ENCODE results near the gene CD274.
A peak's percentile ranks its signal among the peaks of the same experiment; 100 is the strongest.
"Not testable (repeated sequence)": the region's sequence is repeated elsewhere in the genome, so short reads cannot be mapped to it uniquely, and the experiment has no call there.

The CD274 gene

DNA sequence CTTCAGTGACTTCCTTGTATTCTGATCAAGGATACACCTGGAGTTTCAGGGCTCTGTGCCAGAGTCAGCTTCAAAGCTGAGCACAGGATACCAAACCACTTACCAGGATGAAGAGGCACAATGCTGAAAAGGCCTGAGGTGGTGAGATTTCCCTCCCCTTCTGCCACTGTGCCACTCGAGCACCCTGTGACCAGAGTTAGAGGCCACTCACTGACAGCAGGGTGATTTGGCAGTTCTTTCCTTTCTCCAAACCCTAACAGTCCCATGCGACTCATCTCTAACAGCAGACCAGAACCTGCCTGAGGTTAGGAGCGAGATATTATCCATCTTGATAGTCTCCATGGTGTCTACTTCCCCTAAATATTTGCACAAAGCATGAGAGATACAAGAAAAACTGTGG lies 14.4 kb upstream of the CD274 start:
- DNase-seq, result peak; percentile 26 to 66
- TF ChIP-seq GATA1 (IDR thresholded peaks at IDR 0.05; ENCODE audit: low read depth, low read length) (no peak), POLR2A (IDR thresholded peaks at IDR 0.05; ENCODE audit: low read length) (no peak)

DNA sequence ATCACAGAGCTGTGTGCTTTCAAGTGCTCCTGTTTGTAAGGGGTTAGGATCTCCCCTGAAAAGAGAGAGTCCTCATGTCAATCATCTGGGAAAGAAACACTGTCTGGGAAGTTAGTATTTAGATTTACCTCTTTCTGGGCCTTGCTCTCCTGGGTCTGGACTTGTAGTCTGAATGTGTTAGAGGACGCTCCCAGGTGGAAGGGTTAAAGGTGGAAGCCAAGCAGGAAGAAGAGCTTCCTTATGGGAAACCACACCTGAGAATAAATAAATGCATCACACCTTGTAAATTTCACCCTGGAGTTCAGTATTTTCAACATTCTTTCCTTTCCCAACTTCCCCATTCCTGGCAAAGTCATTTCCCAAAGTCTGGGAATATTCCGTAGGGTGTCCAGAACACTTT lies 13.9 kb upstream of the CD274 start:
- TF ChIP-seq GATA1 (IDR thresholded peaks at IDR 0.05; ENCODE audit: low read depth, low read length) (no peak), POLR2A (IDR thresholded peaks at IDR 0.05; ENCODE audit: low read length) (no peak)
- DNase-seq, result no peak

DNA sequence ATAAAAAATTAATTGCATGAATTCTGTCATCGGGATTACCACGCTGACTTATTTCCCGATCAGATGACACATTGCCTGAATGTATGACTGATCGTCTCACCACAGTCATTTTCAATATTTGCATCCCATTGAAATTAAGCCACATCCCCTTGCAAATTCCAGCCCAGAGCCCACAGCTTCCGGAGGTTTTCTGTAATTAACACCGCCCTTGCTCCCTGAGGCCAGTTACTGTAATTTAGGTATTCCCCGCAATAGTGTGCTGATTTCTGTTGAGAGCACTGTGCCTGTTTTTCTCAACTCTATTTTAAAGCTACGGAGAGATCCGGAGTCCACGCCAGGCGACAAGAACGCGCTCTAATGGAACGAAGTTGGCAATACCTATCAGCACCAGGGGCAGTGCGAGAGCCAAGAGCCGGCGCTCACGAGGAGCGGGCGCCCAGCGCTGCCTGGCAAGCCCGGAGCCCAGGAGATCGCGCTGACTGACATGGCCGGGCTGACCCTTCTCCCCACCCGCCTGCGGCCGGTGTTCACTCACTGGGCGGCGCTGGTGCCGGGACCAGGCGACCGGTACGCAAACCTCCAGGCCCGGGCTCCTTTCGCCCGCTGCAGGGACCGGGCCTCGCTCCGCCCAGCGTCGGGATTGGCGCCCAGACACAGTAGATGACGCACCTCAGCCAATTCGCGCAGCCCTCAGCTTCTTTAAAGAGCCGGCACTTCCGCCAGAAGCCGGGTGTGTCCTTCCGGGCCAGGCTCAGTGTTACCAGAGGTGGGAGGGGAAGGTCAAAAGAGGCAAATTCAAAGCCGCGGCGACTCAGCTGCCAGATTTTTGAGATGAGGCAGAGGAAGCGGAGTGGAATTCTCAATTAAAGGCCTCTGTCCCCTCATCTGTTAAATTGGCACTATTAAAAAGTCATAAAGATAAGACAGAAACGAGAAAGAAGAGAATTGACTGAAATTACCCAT lies 12.8 kb upstream of the CD274 start, which contains the start of gene PLGRKT:
PLGRKT (minus strand) TSS at position 672 of the 963 bp plus-strand sequence. CDS start 5,948 bp downstream, outside the sequence.
- TF ChIP-seq POLR2A (IDR thresholded peaks at IDR 0.05; ENCODE audit: low read length), result peak; percentile 95
- TF ChIP-seq GATA1 (IDR thresholded peaks at IDR 0.05; ENCODE audit: low read depth, low read length), result no peak
- peak; percentile 93 to 94 for DNase-seq

DNA sequence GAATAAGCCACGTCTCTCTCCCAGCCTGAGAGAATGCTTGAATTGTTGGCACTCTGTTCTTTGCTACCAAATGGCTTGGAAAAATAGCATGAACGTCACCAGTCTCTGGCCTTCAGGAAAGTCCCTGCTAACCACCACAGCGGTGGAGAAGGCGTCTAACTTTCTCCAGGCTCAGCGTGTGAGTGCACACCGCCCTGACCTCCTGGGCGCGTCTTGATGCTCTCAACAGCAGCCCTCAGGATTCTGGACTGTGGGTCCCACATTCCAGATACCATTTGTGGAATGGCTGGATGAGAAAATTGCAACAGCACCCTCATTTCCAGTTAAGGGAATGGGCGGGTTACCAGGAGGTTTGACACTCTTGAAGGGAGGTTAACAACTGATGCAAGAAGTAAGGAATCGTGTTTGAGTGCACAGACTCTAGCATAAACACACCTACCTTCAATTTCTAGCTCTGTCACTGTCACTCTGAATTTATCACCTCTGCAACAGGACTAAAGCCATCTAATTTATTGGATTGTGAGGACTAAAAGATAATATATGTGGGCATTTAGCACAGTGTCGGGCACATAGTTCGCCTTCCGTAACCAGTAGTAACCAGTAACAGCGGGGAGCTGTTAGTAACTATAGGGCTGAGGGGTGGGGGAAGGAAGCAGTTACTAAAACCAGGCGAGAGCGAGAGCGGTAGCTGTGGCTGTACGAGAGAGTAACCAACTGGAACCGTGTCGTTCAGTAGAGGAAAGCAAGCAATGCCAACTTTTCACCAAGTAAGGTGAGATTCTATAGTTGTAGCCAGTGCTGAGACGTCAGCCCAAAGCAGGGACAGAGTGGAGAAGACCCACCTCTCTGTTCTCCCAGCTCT lies 11.8 kb upstream of the CD274 start:
- TF ChIP-seq POLR2A (IDR thresholded peaks at IDR 0.05; ENCODE audit: low read length), result no peak
- TF ChIP-seq GATA1 (IDR thresholded peaks at IDR 0.05; ENCODE audit: low read depth, low read length), result no peak
- DNase-seq, result no peak

DNA sequence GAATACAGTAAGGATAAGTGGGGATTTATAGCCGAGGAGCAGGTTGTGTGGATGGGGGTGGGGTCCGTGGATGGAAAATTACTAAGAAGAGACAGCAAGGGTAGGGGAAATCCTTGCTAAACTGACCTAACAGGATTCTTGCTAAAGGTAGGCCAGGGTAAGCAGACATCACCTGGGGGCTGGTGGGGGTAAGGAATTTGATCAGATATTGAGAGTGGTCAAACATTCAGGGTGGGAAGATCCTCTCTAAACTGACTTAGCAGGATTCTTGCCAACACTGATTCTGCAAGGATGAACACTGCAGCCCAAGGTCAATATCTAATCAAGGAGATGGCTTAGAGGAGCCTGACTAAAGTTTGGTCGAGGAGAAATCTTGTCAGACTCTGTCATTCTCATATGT lies 9.9 kb upstream of the CD274 start:
- TF ChIP-seq POLR2A (IDR thresholded peaks at IDR 0.05; ENCODE audit: low read length) (no peak), GATA1 (IDR thresholded peaks at IDR 0.05; ENCODE audit: low read depth, low read length) (no peak)

DNA sequence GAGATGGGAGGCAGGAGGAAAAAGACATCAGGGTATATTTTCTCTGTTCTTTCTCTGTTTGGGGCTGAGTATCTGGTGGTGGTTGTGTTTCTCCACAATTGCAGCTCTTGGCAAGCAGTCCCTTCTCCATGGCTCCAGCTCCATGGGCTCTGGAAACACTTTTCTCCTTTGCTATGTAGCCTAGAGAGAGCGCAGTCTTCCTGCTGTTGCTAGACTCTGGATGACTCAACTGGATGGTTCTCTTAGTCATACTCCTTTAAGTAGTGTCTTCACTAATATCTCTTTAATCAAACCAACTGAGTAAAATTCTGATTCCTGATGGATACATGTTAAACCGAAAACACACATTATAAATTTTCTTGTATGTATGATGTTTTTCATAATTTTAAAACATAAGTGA lies 9.3 kb upstream of the CD274 start:
- peak in 1 of 2 experiments; percentile 16 for DNase-seq
- no peak for TF ChIP-seq GATA1 (IDR thresholded peaks at IDR 0.05; ENCODE audit: low read depth, low read length)
- TF ChIP-seq POLR2A (IDR thresholded peaks at IDR 0.05; ENCODE audit: low read length), result no peak

More for the DNA sequence above, 9.9 kb upstream of the CD274 start:
- no peak for DNase-seq

DNA sequence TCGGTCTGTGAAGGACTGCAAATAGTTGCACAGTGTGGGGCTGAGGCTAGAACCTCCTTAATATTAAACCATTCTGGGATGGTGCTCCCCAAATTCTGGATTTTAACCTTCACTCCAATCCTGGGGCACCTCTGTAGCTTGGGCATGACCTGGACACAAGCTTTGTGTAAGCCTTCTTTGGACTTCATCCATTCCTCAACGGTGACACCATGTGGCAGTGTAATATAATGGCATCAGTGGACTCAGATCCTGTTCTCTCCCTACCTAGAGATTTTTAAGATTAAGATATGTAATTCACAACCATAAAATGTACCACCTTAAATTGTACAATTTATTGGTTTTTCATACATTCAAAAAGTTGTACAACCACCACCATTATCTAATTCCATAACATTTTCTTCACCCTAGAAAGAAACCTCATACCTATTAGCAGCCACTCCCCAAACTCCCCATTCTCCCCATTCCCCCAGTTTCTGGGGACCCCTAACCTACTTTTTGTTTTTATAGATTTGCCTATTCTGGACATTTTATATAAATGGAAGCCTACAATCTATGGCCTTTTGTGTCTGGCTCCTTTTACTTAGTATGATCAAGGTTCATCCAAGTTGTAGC lies 7.8 kb upstream of the CD274 start:
- DNase-seq, result peak; percentile 62 to 73

DNA sequence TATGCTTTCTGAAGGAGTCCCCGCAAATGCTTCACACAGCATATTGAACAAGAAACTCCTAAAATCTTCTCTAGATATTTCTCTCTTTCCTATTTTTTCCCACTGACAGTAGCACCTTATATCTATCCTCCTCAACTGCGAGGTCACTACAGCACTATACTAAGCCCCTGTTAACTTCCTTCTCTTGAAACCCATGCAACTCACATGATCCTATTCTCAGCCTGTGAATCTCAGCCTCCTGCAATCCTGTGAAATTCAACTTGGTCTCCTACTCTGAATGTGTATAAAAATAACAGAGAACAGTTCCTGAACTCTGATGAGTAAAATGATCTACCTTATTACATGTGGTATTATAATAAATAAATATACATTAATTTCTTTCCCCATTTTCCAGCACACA lies 6.5 kb upstream of the CD274 start:
- no peak for TF ChIP-seq POLR2A (IDR thresholded peaks at IDR 0.05; ENCODE audit: low read length)
- TF ChIP-seq GATA1 (IDR thresholded peaks at IDR 0.05; ENCODE audit: low read depth, low read length), result no peak
- DNase-seq, result no peak

More for the DNA sequence above, 7.8 kb upstream of the CD274 start:
- TF ChIP-seq GATA1 (IDR thresholded peaks at IDR 0.05; ENCODE audit: low read depth, low read length), result no peak
- TF ChIP-seq POLR2A (IDR thresholded peaks at IDR 0.05; ENCODE audit: low read length), result no peak

DNA sequence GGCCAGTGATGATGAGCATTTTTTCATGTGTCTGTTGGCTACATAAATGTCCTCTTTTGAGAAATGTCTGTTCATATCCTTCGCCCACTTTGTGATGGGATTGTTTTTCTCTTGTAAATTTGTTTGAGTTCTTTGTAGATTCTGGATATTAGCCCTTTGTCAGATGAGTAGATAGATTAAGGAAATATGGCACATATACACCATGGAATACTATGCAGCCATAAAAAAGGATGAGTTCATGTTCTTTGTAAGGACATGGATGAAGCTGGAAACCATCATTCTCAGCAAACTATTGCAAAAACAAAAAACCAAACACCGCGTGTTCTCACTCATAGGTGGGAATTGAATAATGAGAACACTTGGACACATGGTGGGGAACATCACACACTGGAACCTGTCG lies 5.2 kb upstream of the CD274 start:
- not testable (repeated sequence) for DNase-seq

DNA sequence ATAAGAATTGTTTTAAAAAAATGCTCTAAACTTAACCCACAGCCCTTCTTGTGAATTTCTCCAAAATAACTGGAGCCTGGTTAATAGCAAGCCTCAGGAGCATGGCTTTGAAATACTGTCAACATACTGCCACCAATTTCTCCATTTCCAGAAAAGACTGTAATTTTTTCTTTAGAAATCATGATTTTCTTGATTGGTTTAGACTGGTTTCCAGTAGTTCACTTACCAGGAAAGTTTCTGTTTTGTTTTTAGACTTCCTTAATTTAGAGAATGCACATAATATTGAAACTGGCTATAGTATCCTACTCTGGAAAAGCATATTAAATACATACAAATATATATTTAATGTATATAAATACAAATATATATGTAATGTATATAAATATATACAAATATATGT lies 4.5 kb upstream of the CD274 start:
- TF ChIP-seq GATA1 (IDR thresholded peaks at IDR 0.05; ENCODE audit: low read depth, low read length), result no peak
- no peak for TF ChIP-seq POLR2A (IDR thresholded peaks at IDR 0.05; ENCODE audit: low read length)
- DNase-seq, result no peak

DNA sequence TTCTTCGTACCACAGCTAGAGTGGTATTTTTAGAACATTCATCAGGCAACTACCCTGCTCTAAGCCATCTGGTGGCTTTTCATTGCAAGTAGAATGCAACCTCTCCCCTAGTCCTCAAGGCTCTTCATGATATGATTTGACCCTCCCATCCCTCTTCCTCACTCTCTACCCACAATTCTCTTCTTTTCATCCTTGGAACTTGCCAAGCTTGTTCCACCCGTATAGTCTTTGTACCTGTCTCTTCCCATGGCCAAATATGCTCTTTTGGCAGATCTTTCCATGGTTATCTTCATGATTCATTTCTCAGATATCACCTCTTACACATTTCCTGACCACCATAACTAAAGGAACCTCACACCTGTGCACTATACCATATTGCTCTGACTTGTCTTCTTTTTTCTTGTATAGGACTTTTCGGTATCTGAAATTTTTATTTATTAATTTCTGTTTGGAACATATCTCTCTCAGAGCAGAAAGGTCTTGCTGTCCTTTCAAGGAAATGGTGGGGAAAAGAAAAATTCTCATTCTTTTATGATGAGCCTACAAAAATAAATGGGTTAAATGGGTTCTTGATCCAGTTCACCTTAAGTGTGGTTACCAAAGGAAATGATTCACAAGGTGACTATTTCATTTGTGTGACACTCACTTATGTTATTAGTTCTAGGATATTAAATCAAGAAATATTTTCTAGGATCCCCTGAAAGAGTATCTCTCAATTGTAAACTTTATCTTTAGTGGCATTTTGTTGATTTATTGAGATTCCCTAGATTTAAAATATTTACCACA lies 3.7 kb upstream of the CD274 start:
- DNase-seq, result no peak
- TF ChIP-seq GATA1 (IDR thresholded peaks at IDR 0.05; ENCODE audit: low read depth, low read length) (no peak), POLR2A (IDR thresholded peaks at IDR 0.05; ENCODE audit: low read length) (no peak)

DNA sequence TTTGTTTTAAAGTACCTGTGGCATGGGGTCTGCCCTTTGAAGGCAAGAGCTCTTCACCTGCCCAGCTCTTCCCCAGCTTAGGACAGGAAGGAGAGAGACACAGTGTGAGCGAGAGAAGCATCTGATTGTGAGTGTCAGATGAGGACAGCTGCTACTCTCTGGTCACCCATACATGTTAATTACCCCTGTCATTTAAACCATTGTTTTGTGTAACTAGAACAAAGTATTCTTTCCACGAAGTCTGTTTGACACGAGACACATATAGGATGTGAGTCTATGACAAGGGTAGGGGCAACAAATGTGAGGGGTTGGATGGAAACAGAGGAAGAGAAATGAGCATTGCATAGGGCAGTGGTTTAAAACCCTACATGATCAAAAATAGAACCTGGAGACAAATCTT lies 3.0 kb upstream of the CD274 start:
- DNase-seq, result no peak
- no peak for TF ChIP-seq GATA1 (IDR thresholded peaks at IDR 0.05; ENCODE audit: low read depth, low read length)

DNA sequence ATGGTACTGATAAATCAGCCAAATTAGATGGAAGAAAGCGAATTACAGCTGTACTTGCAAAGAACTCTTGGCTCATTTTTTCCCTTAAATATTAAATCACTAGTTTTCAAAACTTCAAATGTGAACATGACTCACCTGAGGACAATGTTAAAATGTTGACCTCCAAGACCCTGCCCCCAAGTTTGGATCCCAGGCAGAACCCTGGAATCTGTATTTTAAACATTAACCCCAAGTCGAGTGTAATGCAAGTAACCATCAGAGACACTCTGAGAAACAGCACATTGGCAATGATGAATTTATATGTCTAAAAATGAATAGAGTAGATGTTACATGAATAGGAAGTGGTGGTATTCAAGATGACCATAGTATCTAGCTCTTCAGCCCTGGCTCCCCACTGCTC lies 2.3 kb upstream of the CD274 start:
- DNase-seq, result no peak
- no peak for TF ChIP-seq POLR2A (IDR thresholded peaks at IDR 0.05; ENCODE audit: low read length)
- no peak for TF ChIP-seq GATA1 (IDR thresholded peaks at IDR 0.05; ENCODE audit: low read depth, low read length)
